Stomach (tissue), 4 donors: ENCODE results near the gene VGLL4.

ENCODE experiments used
- CTCF ChIP-seq, 7 experiments: fragments of 450-650 bp in 4 of 7; fragments of 200-600 bp in 3 of 7; sonication (generic) in 3 of 7; IDR thresholded peaks; one replicate each; pipeline ENCODE4 v1.5.1; 2016 to 2019; ENCODE audit warnings: antibody characterized with exemption in 7 of 7, control low read depth in 2 of 7, mild to moderate bottlenecking in 1 of 7
- EP300 ChIP-seq: sonication (generic); formaldehyde crosslinking; IDR thresholded peaks from one replicate; pipeline ENCODE4 v1.6.1; 2017; ENCODE audit warnings: antibody characterized with exemption
- POLR2A ChIP-seq, 4 donors: fragments of 450-650 bp; IDR thresholded peaks; one replicate each; pipeline ENCODE4 v1.6.1; 2016; ENCODE audit warnings: antibody characterized with exemption in 4 of 4, control low read depth in 2 of 4, mild to moderate bottlenecking in 1 of 4, moderate library complexity in 1 of 4
- POLR2AphosphoS5 ChIP-seq, 3 donors: sonication (generic); formaldehyde crosslinking; IDR thresholded peaks; one replicate each; pipeline ENCODE4 v1.6.1; 2016; ENCODE audit warnings: antibody characterized with exemption in 3 of 3

- TF ChIP-seq CTCF (IDR thresholded peaks at IDR 0.05), result no peak
- TF ChIP-seq POLR2A (IDR thresholded peaks at IDR 0.05), result no peak
- TF ChIP-seq POLR2AphosphoS5 (IDR thresholded peaks at IDR 0.05), result peak in 2 of 3 donors; percentile 25 to 68
- TF ChIP-seq EP300, result no peak
Observed at GRCh38 chr3:11567516-11568467, 75.9 kb downstream of the VGLL4 start.
